Gastroesophageal sphincter (tissue), 3 donors: Measurements from ENCODE around the gene MARK2.

ENCODE experiments used
- CTCF ChIP-seq, 4 experiments: fragments of 200-600 bp in 2 of 4; fragments of 450-650 bp in 2 of 4; sonication (generic) in 1 of 4; IDR thresholded peaks; one replicate each; pipeline ENCODE4 v1.5.1; 2017 to 2019; ENCODE audit warnings: antibody characterized with exemption in 4 of 4, mild to moderate bottlenecking in 2 of 4, moderate library complexity in 2 of 4
- EP300 ChIP-seq: sonication (generic); formaldehyde crosslinking; IDR thresholded peaks from one replicate; pipeline ENCODE4 v1.6.1; 2017; ENCODE audit warnings: antibody characterized with exemption, mild to moderate bottlenecking
- POLR2A ChIP-seq, 2 donors: fragments of 450-650 bp; IDR thresholded peaks; one replicate each; pipeline ENCODE4 v1.6.1; 2017; ENCODE audit warnings: antibody characterized with exemption in 2 of 2, mild to moderate bottlenecking in 2 of 2, moderate library complexity in 1 of 2
- POLR2AphosphoS5 ChIP-seq: sonication (generic); formaldehyde crosslinking; IDR thresholded peaks from one replicate; pipeline ENCODE4 v1.6.1; 2017; ENCODE audit warnings: antibody characterized with exemption

GRCh38 chr11:63911440-63911839 is 72.5 kb downstream of the MARK2 start:
- TF ChIP-seq POLR2AphosphoS5 (no peak), CTCF (IDR thresholded peaks at IDR 0.05) (no peak), POLR2A (IDR thresholded peaks at IDR 0.05) (no peak), EP300 (no peak)
